ENCODE results near the gene MLLT6.

MLLT6 gene

DNA sequence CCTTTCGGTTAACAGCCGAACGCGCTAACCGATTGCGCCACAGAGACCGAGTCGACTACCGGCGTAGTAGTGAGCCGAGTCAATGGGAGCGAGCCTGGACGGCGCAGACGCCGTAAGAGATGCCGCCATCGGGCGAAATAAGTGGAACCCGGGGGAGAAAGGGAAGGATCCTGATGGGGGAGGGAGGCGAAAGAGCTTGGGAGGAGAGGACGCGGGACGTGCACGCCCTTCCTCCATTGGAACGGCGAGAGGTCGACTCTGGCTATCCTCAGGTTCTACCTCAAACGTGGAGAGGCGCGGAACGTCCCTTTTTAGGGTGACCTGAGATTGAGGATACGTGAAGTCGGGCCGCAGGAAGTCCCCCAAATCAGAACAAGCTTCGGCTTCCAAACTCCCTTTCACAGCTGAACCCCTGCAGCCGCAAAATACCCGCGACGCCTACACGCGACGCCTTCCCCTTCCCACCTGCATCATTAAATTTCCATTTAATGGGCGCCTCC is 46.8 kb downstream of the MLLT6 start:
- peak overlapping the region; percentile 85 for H3K27ac Mint-ChIP-seq
- H3K9me3 Mint-ChIP-seq, result no peaks in the 10 kb centered on the region
- peak; percentile 90 for DNase-seq
- peak overlapping the region; percentile 98 for H3K4me3 Mint-ChIP-seq
- H3K4me1 Mint-ChIP-seq, result peaks cover 39% of the 10 kb centered on the region
- H3K36me3 Mint-ChIP-seq (ENCODE audit: low read depth), result peaks cover 19% of the 10 kb centered on the region
- H3K27me3 Mint-ChIP-seq (ENCODE audit: low read depth, poor library complexity), result no peaks in the 10 kb centered on the region
- TF ChIP-seq, protein P1, sequence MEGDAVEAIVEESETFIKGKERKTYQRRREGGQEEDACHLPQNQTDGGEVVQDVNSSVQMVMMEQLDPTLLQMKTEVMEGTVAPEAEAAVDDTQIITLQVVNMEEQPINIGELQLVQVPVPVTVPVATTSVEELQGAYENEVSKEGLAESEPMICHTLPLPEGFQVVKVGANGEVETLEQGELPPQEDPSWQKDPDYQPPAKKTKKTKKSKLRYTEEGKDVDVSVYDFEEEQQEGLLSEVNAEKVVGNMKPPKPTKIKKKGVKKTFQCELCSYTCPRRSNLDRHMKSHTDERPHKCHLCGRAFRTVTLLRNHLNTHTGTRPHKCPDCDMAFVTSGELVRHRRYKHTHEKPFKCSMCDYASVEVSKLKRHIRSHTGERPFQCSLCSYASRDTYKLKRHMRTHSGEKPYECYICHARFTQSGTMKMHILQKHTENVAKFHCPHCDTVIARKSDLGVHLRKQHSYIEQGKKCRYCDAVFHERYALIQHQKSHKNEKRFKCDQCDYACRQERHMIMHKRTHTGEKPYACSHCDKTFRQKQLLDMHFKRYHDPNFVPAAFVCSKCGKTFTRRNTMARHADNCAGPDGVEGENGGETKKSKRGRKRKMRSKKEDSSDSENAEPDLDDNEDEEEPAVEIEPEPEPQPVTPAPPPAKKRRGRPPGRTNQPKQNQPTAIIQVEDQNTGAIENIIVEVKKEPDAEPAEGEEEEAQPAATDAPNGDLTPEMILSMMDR (IDR thresholded peaks at IDR 0.05), result no peak

DNA sequence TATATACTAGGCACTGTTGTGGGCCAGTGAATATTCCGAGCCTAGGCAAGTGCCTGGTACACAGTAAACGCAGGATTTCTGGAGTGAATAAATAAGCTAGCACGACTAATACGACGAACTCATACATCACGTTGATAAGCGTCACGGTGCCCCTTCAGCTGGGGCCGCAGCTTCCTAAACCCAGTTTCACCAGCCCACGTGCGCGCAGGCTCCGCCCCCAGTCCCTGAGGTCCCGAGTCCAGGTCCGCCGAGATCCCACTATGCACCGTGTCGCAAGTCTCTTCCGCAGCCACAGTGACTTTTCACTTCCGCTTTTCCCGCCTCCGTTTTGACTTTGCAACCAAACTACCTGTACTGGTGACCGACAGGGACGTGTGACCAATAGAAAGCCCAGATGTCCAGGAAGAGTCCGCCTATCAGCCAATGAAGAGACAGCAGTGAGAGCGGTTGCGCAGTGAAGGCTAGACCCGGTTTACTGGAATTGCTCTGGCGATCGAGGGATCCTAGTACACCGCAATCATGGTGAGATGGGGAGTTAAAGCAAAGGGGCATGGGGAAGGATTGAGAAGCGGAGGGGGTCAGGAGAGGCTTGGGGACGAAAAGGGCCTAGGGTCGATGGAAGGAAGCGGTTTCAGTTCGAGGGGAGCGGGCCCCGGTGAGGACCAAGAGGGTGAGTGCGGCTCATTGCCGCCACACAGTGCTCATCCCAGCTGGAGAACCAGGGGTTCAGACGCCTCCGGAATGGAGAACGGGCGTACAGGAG is 47.4 kb downstream of the MLLT6 start, which contains the start of gene PSMB3:
Gene PSMB3 (plus strand): TSS at position 434 of the 763 bp plus-strand sequence. CDS start 86 bp downstream, at position 520.
- H3K27me3 Mint-ChIP-seq (ENCODE audit: low read depth, poor library complexity), result no peaks in the 10 kb centered on the region
- peak within 1 kb of the TSS; percentile 98 for H3K4me3 Mint-ChIP-seq
- no peaks in the 10 kb centered on the region for H3K9me3 Mint-ChIP-seq
- TF ChIP-seq, protein P1 (IDR thresholded peaks at IDR 0.05), result no peak
- H3K27ac Mint-ChIP-seq, result peak within 1 kb of the TSS; percentile 85
- peaks cover 19% of the 10 kb centered on the region for H3K36me3 Mint-ChIP-seq (ENCODE audit: low read depth)
- peaks cover 38% of the 10 kb centered on the region for H3K4me1 Mint-ChIP-seq
- DNase-seq, result peak; percentile 92

DNA sequence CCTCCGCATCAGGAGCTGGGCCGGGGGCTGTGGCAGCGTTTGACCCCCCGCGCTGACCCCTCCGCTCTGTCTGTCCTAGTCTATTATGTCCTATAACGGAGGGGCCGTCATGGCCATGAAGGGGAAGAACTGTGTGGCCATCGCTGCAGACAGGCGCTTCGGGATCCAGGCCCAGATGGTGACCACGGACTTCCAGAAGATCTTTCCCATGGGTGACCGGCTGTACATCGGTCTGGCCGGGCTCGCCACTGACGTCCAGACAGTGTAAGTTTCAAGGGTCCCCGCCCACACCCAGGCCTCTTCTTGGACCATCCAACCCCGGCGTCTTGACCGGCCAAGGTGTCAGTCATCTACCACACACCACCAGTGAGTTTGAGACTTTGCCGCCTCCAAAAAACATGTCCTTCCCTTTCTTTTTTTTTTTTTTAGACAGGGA is 48.0 kb downstream of the MLLT6 start:
- Mint-ChIP-seq H3K27ac (peak overlapping the region; percentile 51), H3K9me3 (no peaks in the 10 kb centered on the region), H3K27me3 (ENCODE audit: low read depth, poor library complexity) (no peaks in the 10 kb centered on the region), H3K4me1 (peaks cover 38% of the 10 kb centered on the region), H3K4me3 (peak overlapping the region; percentile 98), H3K36me3 (ENCODE audit: low read depth) (peaks cover 19% of the 10 kb centered on the region)
- TF ChIP-seq, protein P1 (IDR thresholded peaks at IDR 0.05), result no peak
- DNase-seq, result no peak

DNA sequence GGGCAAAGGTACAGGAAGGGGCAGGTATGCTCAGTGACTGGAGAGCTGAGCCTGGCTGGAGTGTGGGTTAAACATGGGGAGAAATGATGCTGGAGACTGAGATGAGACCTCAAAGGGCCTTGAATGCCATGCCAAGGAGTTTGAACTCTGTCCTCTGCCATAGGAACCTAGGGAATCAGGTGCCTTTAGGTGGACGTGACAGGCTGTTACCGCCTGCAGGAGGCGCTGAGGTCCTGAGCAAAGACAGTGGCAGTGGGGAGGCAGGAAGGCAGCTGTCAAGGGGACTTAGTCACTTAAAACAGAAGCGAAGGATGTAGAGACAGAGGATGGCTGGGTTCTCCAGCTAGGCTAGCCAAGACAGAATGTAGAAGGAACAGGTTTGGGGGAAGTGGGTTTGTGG is 56.5 kb downstream of the MLLT6 start:
- Mint-ChIP-seq H3K27me3 (ENCODE audit: low read depth, poor library complexity) (no peaks in the 10 kb centered on the region), H3K27ac (peak overlapping the region; percentile 3), H3K36me3 (ENCODE audit: low read depth) (peaks cover 49% of the 10 kb centered on the region), H3K4me3 (no peak overlapping the region), H3K4me1 (peaks cover 3% of the 10 kb centered on the region), H3K9me3 (no peaks in the 10 kb centered on the region)
- TF ChIP-seq, protein P1 (IDR thresholded peaks at IDR 0.05), result peak; percentile 27
- DNase-seq, result peak; percentile 37

DNA sequence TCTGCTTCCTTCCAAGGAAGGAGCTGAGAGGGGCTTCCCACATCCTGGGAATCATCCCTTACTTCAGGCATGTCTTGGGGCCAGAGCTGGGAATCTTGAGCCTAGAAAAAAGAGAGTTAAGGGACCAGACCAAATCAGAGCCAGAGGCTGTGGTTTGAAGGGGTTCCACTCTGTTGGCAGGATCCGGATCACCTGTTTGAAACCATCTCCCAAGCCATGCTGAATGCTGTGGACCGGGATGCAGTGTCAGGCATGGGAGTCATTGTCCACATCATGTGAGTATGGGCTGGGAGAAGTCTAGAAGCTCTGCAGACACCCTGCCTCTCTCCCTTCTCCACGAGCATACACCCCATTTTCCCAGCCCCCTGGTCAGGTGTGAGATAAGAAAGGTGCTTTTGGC is 57.2 kb downstream of the MLLT6 start:
- TF ChIP-seq, protein P1 (IDR thresholded peaks at IDR 0.05), result no peak
- peaks cover 55% of the 10 kb centered on the region for H3K36me3 Mint-ChIP-seq (ENCODE audit: low read depth)
- no peak overlapping the region for H3K27ac Mint-ChIP-seq
- no peak for DNase-seq
- H3K27me3 Mint-ChIP-seq (ENCODE audit: low read depth, poor library complexity), result no peaks in the 10 kb centered on the region
- H3K4me3 Mint-ChIP-seq, result no peak overlapping the region
- no peaks in the 10 kb centered on the region for H3K9me3 Mint-ChIP-seq
- peaks cover 8% of the 10 kb centered on the region for H3K4me1 Mint-ChIP-seq
